ENCODE data around the gene RHEX.

DNA sequence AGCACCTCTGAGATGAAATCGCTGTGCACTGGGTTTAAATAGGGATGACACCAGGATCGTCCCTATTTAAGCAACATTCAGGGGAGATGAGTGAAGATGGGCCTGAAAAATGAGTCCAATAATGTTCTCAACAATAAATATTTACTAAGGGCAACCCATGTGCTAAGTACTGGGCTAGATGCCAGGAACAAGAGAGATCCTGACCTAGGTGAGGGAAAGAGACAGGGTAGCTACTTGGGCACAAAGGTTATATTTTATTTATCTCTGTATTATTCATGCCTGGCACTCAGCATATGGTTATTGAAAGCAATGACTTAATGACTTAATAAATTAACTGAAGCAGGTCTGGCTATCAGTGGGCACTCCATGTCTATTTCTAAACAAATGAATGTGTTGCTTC lies 91.6 kb downstream of the RHEX start:
- no peak for TF ChIP-seq GFI1 (CRISPR knock-in tag; IDR thresholded peaks at IDR 0.05; ENCODE audit: borderline replicate concordance)
- no peak for TF ChIP-seq KLF6 (CRISPR knock-in tag; IDR thresholded peaks at IDR 0.05)
- TF ChIP-seq, protein P1, sequence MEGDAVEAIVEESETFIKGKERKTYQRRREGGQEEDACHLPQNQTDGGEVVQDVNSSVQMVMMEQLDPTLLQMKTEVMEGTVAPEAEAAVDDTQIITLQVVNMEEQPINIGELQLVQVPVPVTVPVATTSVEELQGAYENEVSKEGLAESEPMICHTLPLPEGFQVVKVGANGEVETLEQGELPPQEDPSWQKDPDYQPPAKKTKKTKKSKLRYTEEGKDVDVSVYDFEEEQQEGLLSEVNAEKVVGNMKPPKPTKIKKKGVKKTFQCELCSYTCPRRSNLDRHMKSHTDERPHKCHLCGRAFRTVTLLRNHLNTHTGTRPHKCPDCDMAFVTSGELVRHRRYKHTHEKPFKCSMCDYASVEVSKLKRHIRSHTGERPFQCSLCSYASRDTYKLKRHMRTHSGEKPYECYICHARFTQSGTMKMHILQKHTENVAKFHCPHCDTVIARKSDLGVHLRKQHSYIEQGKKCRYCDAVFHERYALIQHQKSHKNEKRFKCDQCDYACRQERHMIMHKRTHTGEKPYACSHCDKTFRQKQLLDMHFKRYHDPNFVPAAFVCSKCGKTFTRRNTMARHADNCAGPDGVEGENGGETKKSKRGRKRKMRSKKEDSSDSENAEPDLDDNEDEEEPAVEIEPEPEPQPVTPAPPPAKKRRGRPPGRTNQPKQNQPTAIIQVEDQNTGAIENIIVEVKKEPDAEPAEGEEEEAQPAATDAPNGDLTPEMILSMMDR (CRISPR knock-in tag; IDR thresholded peaks at IDR 0.05), result no peak
- no peak for TF ChIP-seq ZNF205 (CRISPR knock-in tag; IDR thresholded peaks at IDR 0.05)
- TF ChIP-seq, protein P2, sequence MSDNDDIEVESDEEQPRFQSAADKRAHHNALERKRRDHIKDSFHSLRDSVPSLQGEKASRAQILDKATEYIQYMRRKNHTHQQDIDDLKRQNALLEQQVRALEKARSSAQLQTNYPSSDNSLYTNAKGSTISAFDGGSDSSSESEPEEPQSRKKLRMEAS (IDR thresholded peaks at IDR 0.05), result no peak
- TF ChIP-seq, protein P3, sequence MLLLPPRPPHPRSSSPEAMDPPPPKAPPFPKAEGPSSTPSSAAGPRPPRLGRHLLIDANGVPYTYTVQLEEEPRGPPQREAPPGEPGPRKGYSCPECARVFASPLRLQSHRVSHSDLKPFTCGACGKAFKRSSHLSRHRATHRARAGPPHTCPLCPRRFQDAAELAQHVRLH (CRISPR knock-in tag; IDR thresholded peaks at IDR 0.05; ENCODE audit: borderline replicate concordance, low read depth), result no peak
- TF ChIP-seq, protein P4, sequence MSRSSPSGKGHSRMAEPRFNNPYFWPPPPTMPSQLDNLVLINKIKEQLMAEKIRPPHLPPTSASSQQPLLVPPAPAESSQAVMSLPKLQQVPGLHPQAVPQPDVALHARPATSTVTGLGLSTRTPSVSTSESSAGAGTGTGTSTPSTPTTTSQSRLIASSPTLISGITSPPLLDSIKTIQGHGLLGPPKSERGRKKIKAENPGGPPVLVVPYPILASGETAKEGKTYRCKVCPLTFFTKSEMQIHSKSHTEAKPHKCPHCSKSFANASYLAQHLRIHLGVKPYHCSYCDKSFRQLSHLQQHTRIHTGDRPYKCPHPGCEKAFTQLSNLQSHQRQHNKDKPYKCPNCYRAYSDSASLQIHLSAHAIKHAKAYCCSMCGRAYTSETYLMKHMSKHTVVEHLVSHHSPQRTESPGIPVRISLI (CRISPR knock-in tag; IDR thresholded peaks at IDR 0.05; ENCODE audit: borderline replicate concordance), result no peak
- no peak for TF ChIP-seq ZIK1 (CRISPR knock-in tag; IDR thresholded peaks at IDR 0.05; ENCODE audit: borderline replicate concordance, low read depth)
- TF ChIP-seq TCF7L2 (IDR thresholded peaks at IDR 0.05; ENCODE audit: low read depth, low read length), result no peak
- TF ChIP-seq, protein P5, sequence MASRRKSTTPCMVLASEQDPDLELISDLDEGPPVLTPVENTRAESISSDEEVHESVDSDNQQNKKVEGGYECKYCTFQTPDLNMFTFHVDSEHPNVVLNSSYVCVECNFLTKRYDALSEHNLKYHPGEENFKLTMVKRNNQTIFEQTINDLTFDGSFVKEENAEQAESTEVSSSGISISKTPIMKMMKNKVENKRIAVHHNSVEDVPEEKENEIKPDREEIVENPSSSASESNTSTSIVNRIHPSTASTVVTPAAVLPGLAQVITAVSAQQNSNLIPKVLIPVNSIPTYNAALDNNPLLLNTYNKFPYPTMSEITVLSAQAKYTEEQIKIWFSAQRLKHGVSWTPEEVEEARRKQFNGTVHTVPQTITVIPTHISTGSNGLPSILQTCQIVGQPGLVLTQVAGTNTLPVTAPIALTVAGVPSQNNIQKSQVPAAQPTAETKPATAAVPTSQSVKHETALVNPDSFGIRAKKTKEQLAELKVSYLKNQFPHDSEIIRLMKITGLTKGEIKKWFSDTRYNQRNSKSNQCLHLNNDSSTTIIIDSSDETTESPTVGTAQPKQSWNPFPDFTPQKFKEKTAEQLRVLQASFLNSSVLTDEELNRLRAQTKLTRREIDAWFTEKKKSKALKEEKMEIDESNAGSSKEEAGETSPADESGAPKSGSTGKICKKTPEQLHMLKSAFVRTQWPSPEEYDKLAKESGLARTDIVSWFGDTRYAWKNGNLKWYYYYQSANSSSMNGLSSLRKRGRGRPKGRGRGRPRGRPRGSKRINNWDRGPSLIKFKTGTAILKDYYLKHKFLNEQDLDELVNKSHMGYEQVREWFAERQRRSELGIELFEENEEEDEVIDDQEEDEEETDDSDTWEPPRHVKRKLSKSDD (CRISPR knock-in tag; IDR thresholded peaks at IDR 0.05; ENCODE audit: low read depth), result no peak
- TF ChIP-seq, protein P6, sequence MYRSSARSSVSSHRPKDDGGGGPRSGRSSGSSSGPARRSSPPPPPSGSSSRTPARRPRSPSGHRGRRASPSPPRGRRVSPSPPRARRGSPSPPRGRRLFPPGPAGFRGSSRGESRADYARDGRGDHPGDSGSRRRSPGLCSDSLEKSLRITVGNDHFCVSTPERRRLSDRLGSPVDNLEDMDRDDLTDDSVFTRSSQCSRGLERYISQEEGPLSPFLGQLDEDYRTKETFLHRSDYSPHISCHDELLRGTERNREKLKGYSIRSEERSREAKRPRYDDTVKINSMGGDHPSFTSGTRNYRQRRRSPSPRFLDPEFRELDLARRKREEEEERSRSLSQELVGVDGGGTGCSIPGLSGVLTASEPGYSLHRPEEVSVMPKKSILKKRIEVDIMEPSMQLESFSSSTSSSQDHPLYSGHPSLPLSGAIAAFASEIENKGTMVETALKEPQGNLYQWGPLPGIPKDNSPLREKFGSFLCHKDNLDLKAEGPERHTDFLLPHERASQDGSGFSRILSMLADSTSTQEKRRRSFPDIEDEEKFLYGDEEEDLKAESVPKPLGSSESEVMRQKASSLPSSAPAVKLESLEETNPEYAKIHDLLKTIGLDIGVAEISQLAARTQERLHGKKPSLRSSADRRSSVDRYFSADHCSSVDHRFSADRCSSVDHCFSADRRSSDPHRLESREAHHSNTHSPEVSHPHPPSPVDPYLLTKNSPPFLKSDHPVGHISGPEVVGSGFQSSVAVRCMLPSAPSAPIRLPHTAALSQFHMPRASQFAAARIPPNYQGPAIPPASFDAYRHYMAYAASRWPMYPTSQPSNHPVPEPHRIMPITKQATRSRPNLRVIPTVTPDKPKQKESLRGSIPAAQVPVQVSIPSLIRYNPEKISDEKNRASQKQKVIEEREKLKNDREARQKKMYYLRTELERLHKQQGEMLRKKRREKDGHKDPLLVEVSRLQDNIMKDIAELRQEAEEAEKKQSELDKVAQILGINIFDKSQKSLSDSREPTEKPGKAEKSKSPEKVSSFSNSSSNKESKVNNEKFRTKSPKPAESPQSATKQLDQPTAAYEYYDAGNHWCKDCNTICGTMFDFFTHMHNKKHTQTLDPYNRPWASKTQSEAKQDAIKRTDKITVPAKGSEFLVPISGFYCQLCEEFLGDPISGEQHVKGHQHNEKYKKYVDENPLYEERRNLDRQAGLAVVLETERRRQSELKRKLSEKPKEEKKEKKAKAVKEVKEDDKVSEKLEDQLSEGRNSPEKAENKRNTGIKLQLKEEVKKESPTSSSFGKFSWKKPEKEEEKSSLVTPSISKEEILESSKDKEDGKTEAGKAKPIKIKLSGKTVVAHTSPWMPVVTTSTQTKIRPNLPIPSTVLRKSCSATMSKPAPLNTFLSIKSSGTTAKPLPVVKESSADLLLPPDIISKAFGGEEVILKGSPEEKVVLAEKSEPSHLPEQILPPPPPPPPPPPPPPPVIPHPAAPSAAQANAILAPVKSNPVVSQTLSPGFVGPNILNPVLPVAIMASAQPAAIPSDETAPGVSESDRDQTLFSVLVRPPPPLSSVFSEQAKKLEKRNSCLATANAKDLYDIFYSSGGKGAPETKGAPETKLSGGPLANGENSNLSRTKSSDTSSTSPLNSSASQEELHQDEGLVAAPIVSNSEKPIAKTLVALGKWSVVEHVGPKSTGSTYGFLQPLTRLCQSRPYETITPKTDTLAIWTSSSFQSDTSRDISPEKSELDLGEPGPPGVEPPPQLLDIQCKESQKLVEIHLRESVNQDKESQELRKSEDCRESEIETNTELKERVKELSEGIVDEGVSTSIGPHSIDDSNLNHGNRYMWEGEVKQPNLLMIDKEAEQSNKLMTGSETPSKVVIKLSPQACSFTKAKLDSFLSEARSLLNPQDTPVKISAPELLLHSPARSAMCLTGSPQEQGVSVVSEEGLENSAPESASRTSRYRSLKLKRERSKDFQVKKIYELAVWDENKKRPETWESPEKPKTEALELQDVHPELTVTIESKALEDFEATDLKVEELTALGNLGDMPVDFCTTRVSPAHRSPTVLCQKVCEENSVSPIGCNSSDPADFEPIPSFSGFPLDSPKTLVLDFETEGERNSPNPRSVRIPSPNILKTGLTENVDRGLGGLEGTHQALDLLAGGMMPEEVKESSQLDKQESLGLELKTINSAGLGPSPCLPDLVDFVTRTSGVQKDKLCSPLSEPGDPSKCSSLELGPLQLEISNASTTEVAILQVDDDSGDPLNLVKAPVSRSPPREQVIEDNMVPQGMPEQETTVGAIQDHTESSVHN (CRISPR knock-in tag; IDR thresholded peaks at IDR 0.05), result no peak
- TF ChIP-seq AGO2 (optimal IDR thresholded peaks at IDR 0.05; ENCODE audit: low read depth, low read length), result no peak
- TF ChIP-seq RAD51 (IDR thresholded peaks at IDR 0.05; ENCODE audit: borderline replicate concordance), result no peak

Measured in HepG2 (cell line).